ENCODE measurements around the gene C1orf185.
"Not testable (repeated sequence)": the region's sequence is repeated elsewhere in the genome, so short reads cannot be mapped to it uniquely, and the experiment has no call there.

The C1orf185 gene

DNA sequence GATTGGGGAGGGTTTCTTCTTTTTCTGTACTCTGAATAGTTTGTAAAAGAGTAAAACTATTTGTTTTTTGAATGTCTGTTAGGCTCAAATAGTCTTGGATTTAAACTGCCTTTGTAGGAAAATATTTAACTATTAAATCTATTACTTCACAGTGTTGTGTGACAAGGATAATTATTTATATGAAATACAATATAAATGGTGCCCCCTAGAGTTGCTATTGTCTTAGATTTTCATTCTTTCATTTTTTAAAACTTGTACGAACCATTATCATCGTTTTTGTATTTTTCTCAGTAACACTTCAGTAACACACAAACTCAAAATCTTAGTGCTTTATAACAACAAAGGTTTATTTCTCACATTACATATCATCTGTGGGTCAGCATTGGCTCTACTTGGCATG is 37.4 kb downstream of the C1orf185 start:
- DNase-seq = no peak

DNA sequence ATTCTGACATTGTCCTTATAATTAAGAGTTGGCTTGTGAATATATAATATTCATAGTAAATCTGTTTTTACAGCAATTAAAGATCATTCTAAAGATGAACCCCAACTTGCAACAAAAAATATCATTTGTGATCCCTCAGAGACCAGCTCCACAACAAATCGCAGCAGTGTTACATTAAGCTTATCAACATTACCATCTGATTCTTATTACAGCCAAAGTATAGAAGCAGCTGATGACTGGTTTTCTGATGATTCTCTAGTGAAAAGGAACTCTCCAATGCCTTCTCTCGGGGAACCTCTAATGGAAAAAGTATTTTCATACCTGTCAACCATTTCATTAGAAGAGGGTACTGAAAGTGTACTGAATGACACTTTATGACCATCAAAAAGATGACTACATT is 45.4 kb downstream of the C1orf185 start:
- no peak for DNase-seq

DNA sequence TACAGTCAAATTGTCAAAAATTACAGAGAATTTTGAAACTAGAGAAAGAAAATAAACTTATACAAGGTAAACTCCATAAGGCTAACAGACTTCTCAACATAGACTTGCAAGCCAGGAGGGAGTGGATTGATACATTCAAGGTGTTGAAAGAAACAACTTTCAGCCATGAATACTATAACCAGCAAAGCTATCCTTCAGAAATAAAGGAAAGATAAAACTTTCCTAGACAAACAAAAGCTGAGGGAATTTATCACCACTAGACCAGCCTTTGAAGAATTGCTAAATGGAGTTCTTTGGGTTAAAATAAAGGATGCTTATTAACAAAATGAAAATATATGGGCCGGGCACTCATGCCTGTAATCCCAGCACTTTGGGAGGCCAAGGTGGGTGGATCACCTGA is 52.7 kb downstream of the C1orf185 start:
- no peak for DNase-seq

DNA sequence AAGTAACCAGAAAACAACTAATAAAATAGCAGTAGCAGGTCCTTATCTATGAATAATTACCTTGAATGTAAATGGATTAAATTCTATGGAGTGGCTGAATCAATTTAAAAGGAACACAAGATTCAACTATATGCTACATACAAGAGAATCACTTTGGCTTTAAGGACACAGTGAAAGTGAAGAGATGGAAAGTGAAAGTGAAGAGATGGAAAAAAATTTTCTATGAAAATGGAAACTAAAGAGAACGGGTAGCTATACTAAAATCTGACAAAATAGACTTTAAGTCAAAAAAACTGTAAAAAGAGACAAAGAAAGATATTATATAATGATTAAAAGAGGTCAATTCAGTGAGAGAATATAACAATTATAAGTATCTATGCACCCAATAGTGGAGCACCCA is 54.7 kb downstream of the C1orf185 start:
- no peak for DNase-seq

DNA sequence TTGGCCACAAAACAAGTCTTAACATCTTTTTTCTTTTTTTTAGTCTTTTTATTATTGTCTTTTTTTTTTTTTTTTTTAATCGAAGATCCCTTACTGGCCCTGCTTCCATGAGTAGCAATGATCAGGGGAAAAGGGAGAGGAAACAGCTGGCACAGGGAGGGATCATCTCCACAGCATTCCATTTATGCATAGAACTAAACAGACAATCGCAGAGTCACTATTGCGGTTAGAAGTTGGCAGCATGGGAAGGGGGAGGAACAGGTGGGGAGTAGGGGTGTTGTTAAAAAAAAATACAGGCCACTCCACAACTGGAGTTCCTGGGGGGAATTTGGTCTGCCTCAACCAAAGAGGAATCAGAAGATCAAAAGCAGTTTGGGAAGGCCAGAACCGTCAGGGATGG is 55.4 kb downstream of the C1orf185 start:
- no peak for DNase-seq

DNA sequence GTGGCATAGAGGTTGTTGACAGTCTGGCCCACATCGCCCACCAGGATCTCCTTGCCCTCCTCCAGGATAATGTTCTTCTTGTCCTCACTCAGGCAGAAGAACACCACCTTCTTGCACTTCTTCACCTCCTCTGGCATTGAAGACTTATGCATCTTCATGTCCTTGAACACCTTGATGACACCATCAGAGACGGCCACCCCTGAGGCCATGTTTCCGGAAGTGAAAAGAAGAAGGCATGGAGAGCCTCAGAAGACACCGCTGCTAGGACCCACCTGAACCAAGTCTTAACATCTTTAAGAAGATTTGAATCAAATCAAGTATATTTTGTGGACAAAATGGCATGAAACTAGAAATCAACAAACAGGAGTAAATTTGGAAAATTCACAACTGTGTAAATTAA is 56.2 kb downstream of the C1orf185 start:
- no peak for DNase-seq

DNA sequence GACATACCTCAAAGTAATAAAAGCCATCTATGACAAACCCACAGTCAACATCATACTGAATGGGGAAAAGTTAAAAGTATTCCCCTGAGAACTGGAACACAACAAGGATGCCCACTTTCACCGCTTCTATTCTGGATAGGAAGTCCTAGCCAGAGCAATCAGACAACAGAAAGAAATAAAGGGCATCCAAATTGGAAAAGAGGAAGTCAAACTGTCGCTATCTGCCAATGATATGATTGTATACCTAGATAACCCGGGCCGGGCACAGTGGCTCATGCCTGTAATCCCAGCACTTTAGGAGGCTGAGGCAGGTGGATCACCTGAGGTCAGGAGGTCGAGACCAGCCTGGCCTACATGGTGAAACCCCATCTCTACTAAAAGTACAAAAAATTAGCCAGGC is 60.5 kb downstream of the C1orf185 start:
- DNase-seq = not testable (repeated sequence)

DNA sequence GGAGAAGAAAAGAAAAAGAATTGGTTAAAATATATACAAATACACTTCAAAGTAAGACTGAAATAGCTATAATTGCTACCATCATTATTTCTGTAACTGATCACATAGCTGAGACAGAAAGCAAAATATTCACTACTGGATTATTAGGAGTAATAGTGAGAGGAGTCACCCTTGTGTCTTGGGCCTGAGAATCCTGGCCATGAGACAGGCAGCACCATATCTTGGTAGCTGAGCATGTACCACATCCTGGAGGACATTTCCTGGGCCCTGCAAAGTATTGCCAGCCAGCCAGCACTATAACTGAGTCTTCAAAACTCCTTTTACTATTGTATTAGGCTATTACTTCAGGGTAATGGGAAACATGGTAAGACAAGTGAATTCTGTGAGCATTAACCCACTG is 63.5 kb downstream of the C1orf185 start:
- no peak for DNase-seq

DNA sequence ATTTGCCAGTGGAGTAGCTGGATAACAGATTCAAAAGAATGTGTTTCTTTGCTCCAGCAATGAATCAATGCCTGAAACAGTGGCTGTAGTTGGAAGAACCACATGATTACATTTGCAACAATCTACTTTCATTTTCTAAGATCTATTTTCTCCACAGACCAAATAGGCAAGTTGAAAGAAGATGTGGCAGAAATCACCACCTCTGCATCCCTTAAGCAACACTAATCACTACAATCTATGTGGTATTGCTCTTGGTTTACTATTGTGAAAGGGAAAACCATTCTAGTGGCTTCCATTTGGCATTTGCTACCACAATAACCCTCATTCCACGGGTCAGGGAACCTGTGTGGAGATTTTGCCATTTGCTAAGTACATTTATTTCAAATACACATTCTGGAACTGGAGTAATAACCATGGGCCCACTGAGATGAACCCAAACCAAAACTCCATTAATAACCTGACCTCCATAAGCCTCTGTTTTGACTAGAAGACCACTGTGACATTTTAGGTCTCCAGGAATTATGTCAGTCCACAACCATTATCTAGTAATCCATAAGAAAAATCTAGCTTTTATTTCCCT is 66.3 kb downstream of the C1orf185 start:
- DNase-seq = no peak

DNA sequence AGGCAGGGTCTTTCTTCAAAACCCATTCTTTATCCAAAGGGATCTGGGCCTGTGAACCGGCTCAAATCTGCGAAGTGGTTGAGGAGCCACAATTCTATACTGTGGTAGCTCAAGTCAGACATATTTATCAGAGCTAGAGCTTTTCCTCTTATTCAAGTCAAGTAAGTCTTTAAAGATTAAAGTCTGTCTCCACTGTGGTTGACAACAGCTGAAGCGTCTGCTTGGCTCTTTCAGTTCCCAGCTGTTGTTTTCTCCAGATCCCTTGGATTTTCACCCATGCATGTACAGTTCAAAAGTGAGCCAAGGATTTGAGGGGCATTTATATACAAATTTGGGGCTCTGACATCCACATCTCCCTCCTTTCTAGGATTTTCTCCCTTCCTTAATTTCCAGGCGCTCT is 66.9 kb downstream of the C1orf185 start:
- DNase-seq = no peak

DNA sequence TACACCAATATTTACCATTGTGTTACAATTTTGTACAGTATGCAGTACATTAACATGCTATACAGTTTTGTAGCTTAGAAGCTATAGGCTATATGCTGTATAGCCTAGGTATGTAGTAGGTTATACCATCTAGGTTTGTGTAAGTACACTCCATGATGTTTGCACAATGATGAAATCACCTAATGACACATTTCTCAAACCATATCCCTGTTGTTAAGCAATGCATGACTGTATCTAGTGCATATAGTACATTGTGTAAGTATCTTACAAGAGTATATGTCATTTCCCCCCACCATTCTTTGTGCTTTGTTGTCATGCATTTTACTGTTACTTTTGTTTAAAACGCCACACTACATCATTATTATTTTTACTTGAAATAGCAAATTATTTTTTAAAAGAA is 68.3 kb downstream of the C1orf185 start:
- no peak for DNase-seq

DNA sequence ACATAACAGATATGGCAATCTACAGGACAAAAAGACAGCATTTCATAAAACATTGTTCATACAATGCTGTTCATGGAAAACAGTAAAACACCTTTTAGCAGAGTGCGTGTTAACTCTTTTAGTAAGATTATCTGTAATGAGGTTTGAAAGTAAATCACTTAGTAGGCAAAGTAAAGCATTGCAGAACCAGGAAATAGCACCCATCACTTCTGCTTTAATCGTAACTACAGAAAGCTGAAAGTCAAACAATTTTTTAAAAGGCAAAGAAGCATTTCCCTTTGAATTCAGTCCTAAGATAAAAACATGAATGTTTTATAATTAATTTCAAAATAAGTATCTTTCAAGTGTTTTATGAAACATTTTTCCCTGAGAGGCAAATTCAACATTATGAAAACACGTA is 70.8 kb downstream of the C1orf185 start:
- DNase-seq = no peak

DNA sequence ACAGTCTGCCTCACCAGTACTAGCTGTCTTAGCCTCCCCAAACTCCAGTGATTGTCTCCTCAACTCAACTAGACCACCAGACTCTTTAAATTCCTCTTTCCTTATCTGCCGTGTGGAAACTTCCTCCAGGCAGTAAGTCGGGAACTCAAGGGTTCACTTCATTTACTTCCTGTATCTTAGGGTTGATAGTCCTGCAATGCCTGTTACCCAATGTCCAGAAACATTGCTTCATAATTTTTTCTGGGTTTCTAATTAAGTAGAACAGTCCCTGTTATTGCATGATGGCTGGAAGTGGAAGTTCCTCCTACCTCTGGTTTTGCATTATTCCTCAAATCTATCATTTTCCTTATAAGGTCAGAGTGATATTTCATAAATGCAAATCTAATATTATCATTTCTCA is 73.2 kb downstream of the C1orf185 start:
- no peak for DNase-seq

DNA sequence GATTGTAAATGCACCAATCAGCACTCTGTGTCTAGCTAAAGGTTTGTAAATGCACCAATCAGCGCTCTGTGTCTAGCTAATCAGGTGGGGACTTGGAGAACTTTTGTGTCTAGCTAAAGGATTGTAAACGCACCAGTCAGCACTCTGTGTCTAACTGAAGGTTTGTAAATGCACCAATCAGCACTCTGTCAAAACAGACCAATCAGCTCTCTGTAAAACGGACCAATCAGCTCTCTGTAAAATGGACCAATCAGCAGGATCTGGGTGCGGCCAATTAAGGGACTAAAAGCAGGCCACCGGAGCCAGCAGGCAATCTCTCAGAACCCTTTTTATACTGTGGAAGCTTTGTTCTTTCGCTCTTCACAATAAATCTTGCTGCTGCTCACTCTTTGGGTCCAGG is 76.0 kb downstream of the C1orf185 start:
- not testable (repeated sequence) for DNase-seq

DNA sequence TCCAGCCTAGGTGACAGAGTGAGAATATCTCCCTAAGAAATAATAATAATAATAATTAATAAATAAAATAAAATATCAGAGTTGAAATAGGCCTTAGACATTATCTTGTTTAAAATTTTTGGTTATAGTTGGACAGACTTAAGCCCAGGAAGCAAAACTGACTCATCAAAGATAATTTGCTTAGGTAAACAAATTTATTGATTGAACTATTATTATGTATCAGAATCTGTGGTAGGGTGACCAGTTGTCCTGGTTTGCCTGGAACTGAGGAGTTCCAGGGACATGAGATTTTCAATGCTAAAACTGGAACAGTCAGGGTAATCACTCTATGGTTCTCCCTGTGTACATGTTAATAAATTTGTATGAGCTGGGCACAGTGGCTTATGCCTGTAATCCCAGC is 86.2 kb downstream of the C1orf185 start:
- DNase-seq = no peak

DNA sequence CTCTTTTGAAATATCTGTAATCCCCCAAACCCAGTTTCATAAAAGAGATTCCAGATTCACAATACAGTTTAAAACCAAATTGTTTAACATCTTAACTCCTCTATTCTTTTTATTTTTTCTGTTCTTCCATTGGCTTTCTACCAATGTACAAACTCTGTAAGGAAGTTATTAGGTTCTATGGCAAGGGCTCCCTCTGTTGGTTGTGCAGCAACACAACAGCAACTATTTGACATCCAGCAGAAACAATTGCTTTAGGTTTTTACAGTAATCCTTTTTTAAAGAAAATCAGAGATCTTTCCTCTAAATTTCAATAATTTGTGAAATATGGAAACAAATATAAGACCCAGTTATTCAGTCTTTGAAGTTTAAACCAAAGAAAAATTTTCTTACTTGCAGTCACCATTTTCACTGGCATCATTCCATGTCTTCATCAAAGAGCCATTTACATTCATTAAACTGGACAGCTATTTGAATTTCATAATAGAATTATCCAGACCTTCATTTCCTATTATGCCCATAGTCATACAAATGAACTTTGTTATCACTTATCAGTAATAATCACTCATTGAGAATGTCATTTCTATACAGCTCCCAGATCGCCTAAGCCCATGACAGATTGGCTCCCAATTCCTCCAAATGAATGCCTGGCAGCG is 87.5 kb downstream of the C1orf185 start:
- DNase-seq = peak; percentile 62

DNA sequence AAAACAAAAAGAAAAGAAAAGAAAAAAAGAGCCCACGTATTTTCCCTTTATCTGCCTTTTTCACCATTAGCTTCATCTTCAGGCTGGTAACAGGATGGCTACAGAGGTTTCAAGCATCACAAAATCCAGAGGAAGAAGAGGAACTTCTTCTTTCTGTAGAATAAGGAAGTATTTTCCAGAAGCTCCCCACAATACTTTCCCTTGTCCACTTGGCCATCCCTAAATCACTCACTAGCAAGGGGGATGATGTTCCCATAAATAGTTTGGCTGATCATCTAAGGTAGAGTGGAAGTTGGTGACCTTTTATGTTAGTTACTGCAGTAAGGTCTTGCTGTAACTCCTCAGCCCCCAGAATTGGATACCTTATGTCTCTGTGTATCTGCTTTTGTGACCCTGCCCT is 88.9 kb downstream of the C1orf185 start:
- DNase-seq = no peak

DNA sequence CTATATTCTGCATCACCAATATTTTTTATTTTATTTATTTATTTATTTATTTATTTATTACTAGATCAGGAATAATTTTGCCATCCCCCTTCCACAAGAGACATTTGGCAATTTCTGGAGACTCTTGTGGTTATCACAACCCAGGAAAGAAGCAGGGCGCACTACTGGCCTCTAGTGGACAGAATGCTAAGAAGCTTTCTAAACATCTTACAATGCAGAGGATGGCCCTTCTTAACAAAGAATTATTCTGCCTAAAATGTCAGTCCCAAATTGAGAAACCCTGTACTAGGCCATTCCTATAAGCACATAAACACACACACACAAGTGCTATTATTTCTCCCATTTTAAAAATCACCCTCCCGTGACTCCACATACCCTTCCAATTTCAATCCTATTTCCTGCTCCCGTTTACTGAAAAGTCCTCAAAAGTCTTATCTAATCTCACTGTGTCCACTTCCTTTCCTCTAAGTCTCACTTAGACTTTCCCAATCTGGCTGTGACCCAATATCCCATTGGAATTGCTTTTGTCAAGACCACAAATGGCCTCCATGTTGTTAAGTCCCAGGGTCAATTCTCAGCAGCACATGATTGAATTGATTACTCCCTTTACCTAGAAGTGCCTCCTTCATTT is 90.3 kb downstream of the C1orf185 start:
- DNase-seq = peak; percentile 53

DNA sequence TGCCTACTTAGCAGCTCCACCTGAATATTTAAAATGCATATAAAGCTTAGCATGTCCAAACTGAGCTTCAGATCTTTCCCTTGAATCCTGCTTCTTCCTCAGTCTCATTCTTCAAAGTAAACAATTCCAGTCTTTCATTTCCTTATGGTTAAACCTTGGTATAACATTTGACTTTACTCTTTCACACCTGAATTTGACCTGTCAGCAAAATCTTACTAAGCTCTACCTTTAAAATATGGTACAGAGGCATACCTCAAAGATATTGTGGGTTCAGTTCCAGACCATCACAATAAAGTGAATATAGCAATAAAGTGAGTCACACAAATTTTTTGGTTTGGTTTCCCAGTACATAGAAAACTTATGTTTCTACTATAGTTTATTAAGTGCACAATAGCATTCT is 91.5 kb downstream of the C1orf185 start:
- no peak for DNase-seq

Data from NCI-H146 (cell line).